Mucosa of gallbladder (tissue), 1 donor: ENCODE results near the gene UBE2O. TPM values are rescaled to one million over a fixed set of nuclear protein-coding genes. Genes with fewer than 3 reads are reported as not detected.

ENCODE experiments used
- DNase-seq: peaks from one replicate; pipeline ENCODE4 v3.0.0-alpha.2; 2020; ENCODE audit warnings: low spot score
- total RNA-seq: library from RNA; stranded (reverse); gene quantifications from one replicate; pipeline ENCODE4 v1.2.1, GENCODE V29; 2021
- donor health status: DM: no; HTN: no; CAD: no.

The UBE2O gene
- total RNA-seq, 1 donor from 2014 or later, result 26.0 TPM

- DNase-seq, result no peak
These were observed 11.1 kb downstream of the UBE2O start for GRCh38 chr17:76441686-76442340.

GRCh38 chr17:76440751-76441362 lies 12.1 kb downstream of the UBE2O start:
- no peak for DNase-seq

GRCh38 chr17:76439314-76439928 lies 13.5 kb downstream of the UBE2O start:
- DNase-seq, result no peak

- DNase-seq, result no peak
These were observed 14.0 kb downstream of the UBE2O start for GRCh38 chr17:76438906-76439305.

GRCh38 chr17:76437467-76438402 lies 15.2 kb downstream of the UBE2O start:
- DNase-seq, result no peak

- no peak for DNase-seq
These were observed 17.2 kb downstream of the UBE2O start for GRCh38 chr17:76435751-76436150.

GRCh38 chr17:76434870-76435269 lies 18.1 kb downstream of the UBE2O start:
- DNase-seq, result no peak

- no peak for DNase-seq
These were observed 19.3 kb downstream of the UBE2O start for GRCh38 chr17:76433693-76434092.

GRCh38 chr17:76432712-76433336 lies 20.1 kb downstream of the UBE2O start:
- no peak for DNase-seq

- no peak for DNase-seq
These were observed 20.9 kb downstream of the UBE2O start for GRCh38 chr17:76432004-76432403.

GRCh38 chr17:76431509-76431908 lies 21.4 kb downstream of the UBE2O start:
- no peak for DNase-seq

GRCh38 chr17:76428511-76428910 lies 24.4 kb downstream of the UBE2O start:
- no peak for DNase-seq

GRCh38 chr17:76427501-76428231 lies 25.3 kb downstream of the UBE2O start:
- no peak for DNase-seq

GRCh38 chr17:76426853-76427252 lies 26.1 kb downstream of the UBE2O start:
- no peak for DNase-seq

GRCh38 chr17:76422860-76423259 lies 30.1 kb downstream of the UBE2O start:
- DNase-seq, result no peak

GRCh38 chr17:76422406-76422805 lies 30.5 kb downstream of the UBE2O start:
- DNase-seq, result no peak

GRCh38 chr17:76421044-76421407 lies 31.9 kb downstream of the UBE2O start:
- DNase-seq, result no peak

- no peak for DNase-seq
These were observed 32.5 kb downstream of the UBE2O start for GRCh38 chr17:76420356-76421043.

- no peak for DNase-seq
These were observed 33.2 kb downstream of the UBE2O start for GRCh38 chr17:76419576-76420260.
